ENCODE data around the gene TMEM151B.
"Not testable (repeated sequence)": the region's sequence is repeated elsewhere in the genome, so short reads cannot be mapped to it uniquely, and the experiment has no call there.

Gene TMEM151B

GRCh38 chr6:44309092-44309491, 38.8 kb downstream of the TMEM151B start:
- DNase-seq, result no peak

- DNase-seq, result no peak
These were observed 39.4 kb downstream of the TMEM151B start for GRCh38 chr6:44309631-44310030.

GRCh38 chr6:44310241-44310640, 40.0 kb downstream of the TMEM151B start:
- no peak for DNase-seq

GRCh38 chr6:44311304-44311703, 41.1 kb downstream of the TMEM151B start:
- no peak for DNase-seq

GRCh38 chr6:44311767-44312166, 41.5 kb downstream of the TMEM151B start:
- DNase-seq, result no peak

- DNase-seq, result peak; percentile 82
These were observed 42.9 kb downstream of the TMEM151B start, which contains the start of gene AARS2 for GRCh38 chr6:44312901-44313788. TSS of gene AARS2 (minus strand) at chr6:44313347. CDS start at chr6:44313323, 24 bp downstream.

- DNase-seq, result not testable (repeated sequence)
These were observed 44.4 kb downstream of the TMEM151B start for GRCh38 chr6:44314657-44315056.

GRCh38 chr6:44315516-44315915, 45.3 kb downstream of the TMEM151B start:
- DNase-seq, result no peak

- DNase-seq, result no peak
These were observed 45.7 kb downstream of the TMEM151B start for GRCh38 chr6:44315951-44316350.

- no peak for DNase-seq
These were observed 46.2 kb downstream of the TMEM151B start for GRCh38 chr6:44316481-44316880.

GRCh38 chr6:44317136-44317631, 46.9 kb downstream of the TMEM151B start:
- DNase-seq, result not testable (repeated sequence)

- no peak for DNase-seq
These were observed 51.0 kb downstream of the TMEM151B start for GRCh38 chr6:44321210-44321609.

GRCh38 chr6:44327096-44327495, 56.8 kb downstream of the TMEM151B start:
- no peak for DNase-seq

GRCh38 chr6:44327760-44328159, 57.5 kb downstream of the TMEM151B start:
- DNase-seq, result no peak

- not testable (repeated sequence) for DNase-seq
These were observed 58.0 kb downstream of the TMEM151B start for GRCh38 chr6:44328203-44328602.

- DNase-seq, result no peak
These were observed 59.6 kb downstream of the TMEM151B start for GRCh38 chr6:44329858-44330257.

GRCh38 chr6:44332585-44332984, 62.3 kb downstream of the TMEM151B start:
- DNase-seq, result no peak

GRCh38 chr6:44333273-44333919, 63.1 kb downstream of the TMEM151B start:
- DNase-seq, result no peak

- no peak for DNase-seq
These were observed 63.7 kb downstream of the TMEM151B start for GRCh38 chr6:44333942-44334341.

GRCh38 chr6:44335631-44336030, 65.4 kb downstream of the TMEM151B start:
- peak; percentile 23 for DNase-seq

- DNase-seq, result peak; percentile 77
These were observed 68.2 kb downstream of the TMEM151B start for GRCh38 chr6:44338228-44339122.

GRCh38 chr6:44339301-44339700, 69.1 kb downstream of the TMEM151B start:
- no peak for DNase-seq

All from NCI-H2171 treated with DMSO at 0.1 percent for 48 hours (cell line).